Gastrocnemius medialis (tissue), 4 donors: ENCODE measurements around the gene KCNQ1.

Source experiments
- POLR2A ChIP-seq, 2 donors: fragments of 450-650 bp; IDR thresholded peaks; one replicate each; pipeline ENCODE4 v1.6.1; 2017; ENCODE audit warnings: antibody characterized with exemption in 2 of 2, mild to moderate bottlenecking in 2 of 2, moderate library complexity in 2 of 2
- TF ChIP-seq, protein P1 (sequence below), 5 experiments: fragments of 450-650 bp in 3 of 5; fragments of 200-600 bp in 2 of 5; sonication (generic) in 2 of 5; IDR thresholded peaks in 4 of 5; conservative IDR thresholded peaks in 1 of 5; 1 replicate in 4 of 5; 2 replicates in 1 of 5; pipeline ENCODE4 v1.5.1; 2016 to 2019; ENCODE audit warnings: antibody characterized with exemption in 5 of 5, mild to moderate bottlenecking in 3 of 5, moderate library complexity in 3 of 5

DNA sequence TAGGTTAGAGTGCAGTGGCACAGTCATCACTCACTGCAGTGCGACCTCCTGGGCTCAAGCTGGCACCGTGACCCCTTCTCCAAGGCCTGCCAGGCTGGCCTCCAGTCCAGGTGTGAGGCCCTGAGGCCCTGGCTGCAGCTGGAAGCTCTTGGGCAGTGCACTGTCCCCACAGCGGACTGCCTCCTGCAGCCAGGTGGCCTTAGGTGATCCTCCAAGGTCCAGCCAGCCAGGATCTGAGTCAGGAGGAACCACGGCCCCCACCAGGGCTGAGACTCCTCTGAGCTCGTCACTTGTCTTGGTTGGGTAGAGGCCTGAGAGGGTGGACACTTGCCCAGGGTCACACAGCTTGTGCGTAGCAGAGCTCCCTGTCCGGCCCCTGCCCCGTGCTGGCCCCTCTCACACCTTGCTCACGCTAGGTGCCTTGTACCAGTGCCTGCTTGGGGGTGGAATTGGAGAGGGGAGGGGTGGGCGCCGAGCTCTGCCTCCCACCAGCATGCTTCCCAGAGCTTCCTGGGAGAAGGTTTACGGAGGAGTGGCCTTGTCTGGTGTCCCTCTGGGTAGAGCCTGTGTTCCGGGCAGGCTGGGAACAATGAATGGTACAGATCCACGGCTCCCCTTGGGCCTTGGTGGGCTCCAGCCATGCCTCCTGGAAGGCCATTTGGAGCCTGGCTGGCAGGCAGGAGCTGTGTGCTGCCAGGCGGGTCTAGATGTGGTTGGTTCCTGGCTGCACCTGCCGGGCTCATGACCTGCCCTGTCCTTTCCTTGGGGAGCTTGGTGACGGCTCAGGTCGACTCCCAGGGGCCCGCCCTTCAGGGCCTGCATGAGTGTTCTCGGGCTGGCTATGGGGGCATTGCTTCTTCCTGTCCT lies 20.6 kb downstream of the KCNQ1 start:
- TF ChIP-seq, protein P1, sequence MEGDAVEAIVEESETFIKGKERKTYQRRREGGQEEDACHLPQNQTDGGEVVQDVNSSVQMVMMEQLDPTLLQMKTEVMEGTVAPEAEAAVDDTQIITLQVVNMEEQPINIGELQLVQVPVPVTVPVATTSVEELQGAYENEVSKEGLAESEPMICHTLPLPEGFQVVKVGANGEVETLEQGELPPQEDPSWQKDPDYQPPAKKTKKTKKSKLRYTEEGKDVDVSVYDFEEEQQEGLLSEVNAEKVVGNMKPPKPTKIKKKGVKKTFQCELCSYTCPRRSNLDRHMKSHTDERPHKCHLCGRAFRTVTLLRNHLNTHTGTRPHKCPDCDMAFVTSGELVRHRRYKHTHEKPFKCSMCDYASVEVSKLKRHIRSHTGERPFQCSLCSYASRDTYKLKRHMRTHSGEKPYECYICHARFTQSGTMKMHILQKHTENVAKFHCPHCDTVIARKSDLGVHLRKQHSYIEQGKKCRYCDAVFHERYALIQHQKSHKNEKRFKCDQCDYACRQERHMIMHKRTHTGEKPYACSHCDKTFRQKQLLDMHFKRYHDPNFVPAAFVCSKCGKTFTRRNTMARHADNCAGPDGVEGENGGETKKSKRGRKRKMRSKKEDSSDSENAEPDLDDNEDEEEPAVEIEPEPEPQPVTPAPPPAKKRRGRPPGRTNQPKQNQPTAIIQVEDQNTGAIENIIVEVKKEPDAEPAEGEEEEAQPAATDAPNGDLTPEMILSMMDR (IDR thresholded peaks at IDR 0.05 in 4 of 5, conservative IDR thresholded peaks at IDR 0.05 in 1 of 5) = no peak
- no peak for TF ChIP-seq POLR2A (IDR thresholded peaks at IDR 0.05)
